ENCODE measurements around the gene CSMD2.

CSMD2 gene

GRCh38 chr1:33622757-33623156 is 542.3 kb downstream of the CSMD2 start:
- DNase-seq: no peak

GRCh38 chr1:33618636-33619035 is 546.4 kb downstream of the CSMD2 start:
- DNase-seq: no peak

- no peak for DNase-seq
These were observed 547.6 kb downstream of the CSMD2 start for GRCh38 chr1:33617451-33617850.

GRCh38 chr1:33616780-33617179 is 548.2 kb downstream of the CSMD2 start:
- no peak for DNase-seq

- DNase-seq: no peak
These were observed 549.5 kb downstream of the CSMD2 start for GRCh38 chr1:33615546-33615945.

GRCh38 chr1:33610864-33611455 is 554.1 kb downstream of the CSMD2 start:
- DNase-seq: no peak

- no peak for DNase-seq
These were observed 554.6 kb downstream of the CSMD2 start for GRCh38 chr1:33610391-33610790.

- no peak for DNase-seq
These were observed 555.3 kb downstream of the CSMD2 start for GRCh38 chr1:33609739-33610138.

GRCh38 chr1:33608825-33609400 is 556.1 kb downstream of the CSMD2 start:
- no peak for DNase-seq

- DNase-seq: no peak
These were observed 557.5 kb downstream of the CSMD2 start for GRCh38 chr1:33607444-33608005.

- DNase-seq: no peak
These were observed 558.8 kb downstream of the CSMD2 start for GRCh38 chr1:33606272-33606671.

- no peak for DNase-seq
These were observed 562.8 kb downstream of the CSMD2 start for GRCh38 chr1:33602271-33602670.

GRCh38 chr1:33601751-33602150 is 563.3 kb downstream of the CSMD2 start:
- no peak for DNase-seq

- DNase-seq: no peak
These were observed 565.4 kb downstream of the CSMD2 start for GRCh38 chr1:33599516-33600115.

GRCh38 chr1:33588726-33589125 is 576.3 kb downstream of the CSMD2 start:
- DNase-seq: no peak

GRCh38 chr1:33586795-33587194 is 578.2 kb downstream of the CSMD2 start:
- no peak for DNase-seq

GRCh38 chr1:33586106-33586505 is 578.9 kb downstream of the CSMD2 start:
- DNase-seq: no peak

- DNase-seq: no peak
These were observed 581.5 kb downstream of the CSMD2 start for GRCh38 chr1:33583567-33583966.

GRCh38 chr1:33578557-33579448 is 586.2 kb downstream of the CSMD2 start:
- DNase-seq: no peak

- DNase-seq: no peak
These were observed 587.4 kb downstream of the CSMD2 start for GRCh38 chr1:33577663-33578062.

GRCh38 chr1:33576821-33577599 is 588.0 kb downstream of the CSMD2 start:
- DNase-seq: no peak

- DNase-seq: no peak
These were observed 589.6 kb downstream of the CSMD2 start for GRCh38 chr1:33575324-33575879.
